B cell (primary cell): Measurements from ENCODE around the gene RAPGEF1. TPM values are rescaled to one million over a fixed set of nuclear protein-coding genes. Genes with fewer than 3 reads are reported as not detected.
A peak's percentile ranks its signal among the peaks of the same experiment; 100 is the strongest.

Experiments
- ATAC-seq: fragments of 200-7000 bp; cut with Tn5 transposase; one replicate; pipeline ENCODE4 v1.10.0; 2021; ENCODE audit warnings: low read depth, mild to moderate bottlenecking, moderate number of reproducible peaks, moderate library complexity
- CTCF ChIA-PET: fragments of 350-600 bp; sonication (Branson Sonifier 250); formaldehyde crosslinking; loops from one replicate; lab custom pipeline; 2021; ENCODE audit warnings: antibody characterized with exemption, inconsistent platforms; lab: Charles Lee
- POLR2A ChIA-PET: fragments of 350-600 bp; sonication (Branson Sonifier 250); formaldehyde crosslinking; loops from one replicate; lab custom pipeline; 2021; ENCODE audit warnings: antibody characterized with exemption; lab: Charles Lee
- DNase-seq: peaks from one replicate; pipeline ENCODE4 v3.0.0; 2013
- H2AFZ ChIP-seq: 2 replicates; pipeline ENCODE4 v1.6.1; 2012; ENCODE audit warnings: mild to moderate bottlenecking, low read depth, low read length; ENCODE audit not compliant: insufficient read depth, poor library complexity, severe bottlenecking
- H3K27ac ChIP-seq, 2 donors: 1 replicate in 1 of 2; 2 replicates in 1 of 2; pipeline ENCODE4 v1.5.1; 2012 to 2013; ENCODE audit warnings: low read length in 2 of 2, mild to moderate bottlenecking in 2 of 2, moderate library complexity in 1 of 2
- H3K27me3 ChIP-seq, 4 experiments: fragments of 200-600 bp in 1 of 4; sonication (generic) in 1 of 4; replicated peaks in 1 of 4; 1 replicate in 2 of 4; 2 replicates in 2 of 4; pipeline versions ENCODE4 v1.6.1 to v1.7.0; 2013 to 2016; ENCODE audit warnings: low read length in 3 of 4, mild to moderate bottlenecking in 2 of 4, mixed read lengths in 1 of 4, moderate library complexity in 1 of 4; ENCODE audit not compliant: insufficient read depth in 4 of 4, control insufficient read depth in 3 of 4; ENCODE audit errors: control extremely low read depth in 1 of 4
- H3K36me3 ChIP-seq, 2 experiments: replicated peaks in 1 of 2; 1 replicate in 1 of 2; 2 replicates in 1 of 2; pipeline versions ENCODE4 v1.6.1 to v1.7.1; 2013; ENCODE audit warnings: low read length in 1 of 2; ENCODE audit not compliant: insufficient read depth in 2 of 2, control insufficient read depth in 1 of 2; ENCODE audit errors: control extremely low read depth in 1 of 2, extremely low read depth in 1 of 2
- H3K4me1 ChIP-seq, 2 donors: fragments of 200-600 bp in 1 of 2; sonication (generic) in 1 of 2; 1 replicate in 1 of 2; 2 replicates in 1 of 2; pipeline versions ENCODE4 v1.5.1 to v1.6.1; 2013 to 2017; ENCODE audit warnings: low read length in 2 of 2; ENCODE audit not compliant: control insufficient read depth in 2 of 2, insufficient read depth in 2 of 2
- H3K4me2 ChIP-seq: replicated peaks from 2 replicates; pipeline ENCODE3; 2012; ENCODE audit warnings: mild to moderate bottlenecking, low read depth, low read length; ENCODE audit not compliant: poor library complexity, severe bottlenecking
- H3K4me3 ChIP-seq, 5 experiments: fragments of 200-600 bp in 1 of 5; sonication (generic) in 1 of 5; 1 replicate in 3 of 5; 2 replicates in 2 of 5; pipeline versions ENCODE4 v1.5.1 to v1.7.0; 2011 to 2016; ENCODE audit warnings: low read length in 4 of 5, mild to moderate bottlenecking in 4 of 5, low read depth in 2 of 5, control low read depth in 1 of 5, moderate library complexity in 1 of 5; ENCODE audit not compliant: insufficient read depth in 1 of 5; ENCODE audit errors: control extremely low read depth in 1 of 5, extremely low read depth in 1 of 5
- H3K79me2 ChIP-seq: fragments of 200-600 bp; sonication (generic); one replicate; pipeline ENCODE4 v1.6.0; 2016; ENCODE audit warnings: low read length; ENCODE audit not compliant: control insufficient read depth, insufficient read depth
- H3K9ac ChIP-seq: fragments of 200-600 bp; sonication (generic); 2 replicates; pipeline ENCODE4 v1.6.1; 2017; ENCODE audit warnings: mild to moderate bottlenecking, low read length, moderate library complexity
- H3K9me3 ChIP-seq, 3 donors: one replicate each; pipeline versions ENCODE4 v1.6.1 to v1.7.1; 2013; ENCODE audit warnings: low read length in 2 of 3; ENCODE audit not compliant: control insufficient read depth in 2 of 3, insufficient read depth in 1 of 3; ENCODE audit errors: control extremely low read depth in 1 of 3
- H4K20me1 ChIP-seq: 2 replicates; pipeline ENCODE4 v1.6.0; 2012; ENCODE audit warnings: mild to moderate bottlenecking, low read length; ENCODE audit not compliant: insufficient read depth, control insufficient read depth, poor library complexity, severe bottlenecking
- H3K27ac Mint-ChIP-seq: one replicate; pipeline ENCODE4 v1.8.0; 2021; ENCODE audit warnings: mixed read lengths
- H3K27me3 Mint-ChIP-seq: one replicate; pipeline ENCODE4 v1.8.0; 2021; ENCODE audit warnings: mixed read lengths
- H3K4me1 Mint-ChIP-seq: one replicate; pipeline ENCODE4 v1.8.0; 2021; ENCODE audit warnings: mixed read lengths
- H3K4me3 Mint-ChIP-seq: one replicate; pipeline ENCODE4 v1.8.0; 2021; ENCODE audit warnings: mixed read lengths
- H3K9me3 Mint-ChIP-seq: one replicate; pipeline ENCODE4 v1.8.0; 2022; ENCODE audit warnings: mixed read lengths; ENCODE audit not compliant: insufficient read depth
- CTCF ChIP-seq: fragments of 200-600 bp; IDR thresholded peaks from one replicate; pipeline ENCODE4 v1.8.0; 2022; ENCODE audit warnings: antibody characterized with exemption, mild to moderate bottlenecking
- EZH2 ChIP-seq: IDR thresholded peaks from 2 replicates; pipeline ENCODE4 v1.6.1; 2012; ENCODE audit warnings: borderline replicate concordance, low read depth, mild to moderate bottlenecking, moderate library complexity, low read length; ENCODE audit not compliant: insufficient read depth, poor library complexity, severe bottlenecking
- WGBS: methylation state at CpG from one replicate; pipeline ENCODE4 v1.1.5; 2013; ENCODE audit warnings: missing lambda C conversion rate; ENCODE audit not compliant: insufficient coverage; 5-methylcytosine and 5-hydroxymethylcytosine counted together
- intact Hi-C: fragments of 100-400 bp; cut with micrococcal nuclease; formaldehyde crosslinking; loops from one replicate; pipeline ENCODE4 v1.10.0; 2022
- polyA plus RNA-seq: library from polyadenylated mRNA; depleted of rRNA; stranded (reverse); fragments of >200 nt; gene quantifications from 2 replicates; pipeline ENCODE4 v1.2.3, GENCODE V29; 2012
- total RNA-seq, 2 donors: library from RNA; stranded (reverse); fragments of 120-200 nt in 1 of 2; gene quantifications; 1 replicate in 1 of 2; 2 replicates in 1 of 2; pipeline versions ENCODE4 v1.2.3 to v1.2.4, GENCODE V29; 2013 to 2022

Gene RAPGEF1
- total and polyA plus RNA-seq, 2 donors (not counting 1 experiment from before 2014, with no cell fraction given): 134 to 447 TPM

GRCh38 chr9:131743501-131743900 is 3.6 kb upstream of the RAPGEF1 start:
- intact Hi-C loops: loop anchor here (10.0 kb wide), 1 partner anchor 239 kb away; the partner anchor contains the start of gene POMT1
- no peaks in the 10 kb centered on the region for H3K36me3 ChIP-seq
- no peak overlapping the region for H3K9ac ChIP-seq
- peaks cover 24 to 29% of the 10 kb centered on the region in 2 donors for H3K4me1 ChIP-seq
- Mint-ChIP-seq H3K4me3 (no peak overlapping the region), H3K27me3 (no peaks in the 10 kb centered on the region), H3K27ac (peak overlapping the region; percentile 93), H3K4me1 (peaks cover 43% of the 10 kb centered on the region), H3K9me3 (no peaks in the 10 kb centered on the region)
- POLR2A ChIA-PET: interaction anchor here (0.5 to 2.8 kb wide), 8 partner anchors 11 to 700 kb away, joined by 3 to 9 read pairs (median 3); no protein-coding TSS in a partner anchor
- peak overlapping the region; percentile 44 for H3K4me2 ChIP-seq
- DNase-seq (no peak), ATAC-seq (no peak)
- no peak overlapping the region for H3K4me3 ChIP-seq
- H3K9me3 ChIP-seq: no peaks in the 10 kb centered on the region
- H3K27me3 ChIP-seq: no peaks in the 10 kb centered on the region
- H4K20me1 ChIP-seq: peaks cover 7% of the 10 kb centered on the region
- TF ChIP-seq EZH2 (no peak), CTCF (no peak)
- H2AFZ ChIP-seq: peak overlapping the region; percentile 62
- CTCF ChIA-PET: interaction anchor here (0.7 to 15.1 kb wide), 22 partner anchors 9 to 407 kb away, joined by 3 to 263 read pairs (median 6); partner anchors contain the start of gene POMT1
- no peak overlapping the region for H3K27ac ChIP-seq
- H3K79me2 ChIP-seq: peaks cover 17% of the 10 kb centered on the region
- 100% methylated on average over 1 of the region's 1 CpG for WGBS

DNA sequence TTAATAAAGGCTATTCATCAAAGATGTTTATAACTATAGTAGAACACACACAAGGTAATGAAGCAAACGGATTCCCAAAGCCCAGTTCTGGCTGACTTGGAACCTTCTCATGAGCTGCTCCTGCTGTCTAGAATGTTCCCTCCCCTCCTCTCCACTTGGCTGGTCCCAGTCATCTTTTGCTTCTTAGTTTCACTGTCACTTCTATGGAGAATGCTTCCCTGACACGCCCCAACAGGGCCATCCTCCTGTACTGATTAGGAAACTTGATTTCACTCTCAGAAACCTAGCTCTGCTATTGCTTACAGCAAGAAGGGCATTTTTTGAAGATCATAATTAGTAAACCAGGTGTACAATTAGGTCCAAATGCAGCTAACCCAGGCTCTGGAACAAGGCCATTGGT is 3.2 kb upstream of the RAPGEF1 start:
- Histone ChIP-seq H3K36me3 (no peaks in the 10 kb centered on the region), H3K27me3 (no peaks in the 10 kb centered on the region), H3K9ac (no peak overlapping the region), H3K9me3 (no peaks in the 10 kb centered on the region), H4K20me1 (peaks cover 11% of the 10 kb centered on the region), H3K27ac (no peak overlapping the region), H3K4me3 (no peak overlapping the region), H3K79me2 (peaks cover 21% of the 10 kb centered on the region), H3K4me1 (peaks cover 28 to 33% of the 10 kb centered on the region in 2 donors), H2AFZ (no peak overlapping the region), H3K4me2 (no peak overlapping the region)
- ATAC-seq: no peak
- Mint-ChIP-seq H3K4me1 (peaks cover 47% of the 10 kb centered on the region), H3K4me3 (no peak overlapping the region), H3K27me3 (no peaks in the 10 kb centered on the region), H3K27ac (peak overlapping the region; percentile 93), H3K9me3 (no peaks in the 10 kb centered on the region)
- WGBS: no CpG with 5 or more reads among the region's 2 CpGs
- POLR2A ChIA-PET: interaction anchor here (0.6 to 1.6 kb wide), 5 partner anchors 8 to 115 kb away, joined by 3 to 5 read pairs (median 3); no protein-coding TSS in a partner anchor
- intact Hi-C loops: loop anchor here (10.0 kb wide), 1 partner anchor 238 kb away; the partner anchor contains the start of gene POMT1
- TF ChIP-seq EZH2 (no peak), CTCF (no peak)
- no peak for DNase-seq
- CTCF ChIA-PET: interaction anchor here (0.6 to 15.1 kb wide), 19 partner anchors 9 to 406 kb away, joined by 3 to 263 read pairs (median 6); no protein-coding TSS in a partner anchor
